ENCODE measurements around the gene KCNMA1.

- TF ChIP-seq POLR2A (IDR thresholded peaks at IDR 0.05) (no peak), CTCF (IDR thresholded peaks at IDR 0.05 in 4 of 5, conservative IDR thresholded peaks at IDR 0.05 in 1 of 5) (no peak)
Observed at GRCh38 chr10:77431980-77432797, 205.4 kb downstream of the KCNMA1 start.
